OCI-LY7 (cell line): ENCODE measurements around the gene ACTR6.

Source experiments
- CTCF ChIP-seq: fragments of 200-600 bp; sonication (generic); conservative IDR thresholded peaks from 2 replicates; pipeline ENCODE4 v1.5.1; 2014; ENCODE audit warnings: mild to moderate bottlenecking, antibody characterized with exemption, low read length, moderate library complexity, mixed read lengths
- EZH2phosphoT487 ChIP-seq: fragments of 200-600 bp; sonication (generic); IDR thresholded peaks from 2 replicates; pipeline ENCODE4 v1.6.1; 2018; ENCODE audit warnings: low read depth, borderline replicate concordance, mild to moderate bottlenecking, mixed run types, antibody characterized with exemption, low read length, moderate library complexity, mixed read lengths

- TF ChIP-seq CTCF (no peak), EZH2phosphoT487 (no peak)
Observed at GRCh38 chr12:100171248-100171647, 29.4 kb upstream of the ACTR6 start.
